K562 (cell line): ENCODE measurements around the gene CFAP69. TPM values are rescaled to one million over a fixed set of nuclear protein-coding genes. Genes with fewer than 3 reads are reported as not detected.

Source experiments
- ATAC-seq: fragments of 200-7000 bp; cut with Tn5 transposase; 3 replicates; pipeline ENCODE4 v1.9.1; 2020; ENCODE audit warnings: moderate library complexity
- BruUV-seq: library from RNA; stranded (reverse); fragments of 400-500 nt; replicated peaks from 2 replicates; lab custom pipeline; 2021; lab: Mats Ljungman, UMichigan
- CTCF ChIA-PET: fragments of 300-600 bp; formaldehyde crosslinking; extraction: SDS; loops from one replicate; lab custom pipeline; 2021; ENCODE audit warnings: low intra/inter-chr PET ratio; lab: Yijun Ruan, JAX
- POLR2A ChIA-PET: fragments of 300-600, 350-650 bp; sonication (Branson Sonifier 250); formaldehyde crosslinking; extraction: SDS; loops from one replicate; lab custom pipeline; 2021; ENCODE audit warnings: antibody characterized with exemption, inconsistent platforms; lab: Yijun Ruan, JAX
- DNase-seq, 4 experiments: peaks; one replicate each; pipeline versions ENCODE4 v3.0.0 to v3.0.0-alpha.2; 2011 to 2018; ENCODE audit warnings: low spot score in 3 of 4, mixed read lengths in 3 of 4; ENCODE audit errors: extremely low read depth in 1 of 4
- FAIRE-seq: peaks from 2 replicates; lab custom pipeline; 2011; peaks lifted over from hg19 to GRCh38; lab: Jason Lieb, UNC
- H2AFZ ChIP-seq: 2 replicates; pipeline ENCODE4 v1.6.0; 2011; ENCODE audit warnings: low read depth, low read length, control low read depth, inconsistent platforms
- H3K27ac ChIP-seq: fragments of 200-600 bp; 3 replicates; pipeline ENCODE4 v1.8.0; 2011; ENCODE audit warnings: low read depth, mild to moderate bottlenecking, control low read depth, inconsistent platforms, low read length, moderate library complexity, mixed read lengths; ENCODE audit errors: extremely low read depth
- H3K27me3 ChIP-seq, 2 experiments: fragments of 300-600 bp in 1 of 2; 2 replicates in 1 of 2; 3 replicates in 1 of 2; pipeline versions ENCODE4 v1.6.0 to v1.8.0; 2011; ENCODE audit warnings: inconsistent platforms in 2 of 2, low read length in 2 of 2, mild to moderate bottlenecking in 1 of 2, mixed read lengths in 1 of 2, moderate library complexity in 1 of 2; ENCODE audit not compliant: control insufficient read depth in 2 of 2, insufficient read depth in 2 of 2
- H3K36me3 ChIP-seq: fragments of 300-600 bp; 3 replicates; pipeline ENCODE4 v1.8.0; 2011; ENCODE audit warnings: mild to moderate bottlenecking, low read length, inconsistent platforms; ENCODE audit not compliant: control insufficient read depth, insufficient read depth
- H3K4me1 ChIP-seq, 2 experiments: fragments of 200-600 bp in 1 of 2; replicated peaks in 1 of 2; 2 replicates in 1 of 2; 3 replicates in 1 of 2; pipeline versions ENCODE4 v1.5.1 to v1.8.0; 2011; ENCODE audit warnings: inconsistent platforms in 2 of 2, low read length in 2 of 2, mild to moderate bottlenecking in 1 of 2, mixed read lengths in 1 of 2, moderate library complexity in 1 of 2; ENCODE audit not compliant: control insufficient read depth in 2 of 2, insufficient read depth in 2 of 2
- H3K4me2 ChIP-seq: 2 replicates; pipeline ENCODE4 v1.6.1; 2011; ENCODE audit warnings: low read length, control low read depth, inconsistent platforms, mixed read lengths; ENCODE audit not compliant: insufficient read depth
- H3K4me3 ChIP-seq: fragments of 200-600 bp; sonication (generic), shearing (Covaris generic); 2 replicates; pipeline ENCODE4 v1.5.1; 2016; ENCODE audit warnings: control low read depth, inconsistent platforms
- H3K79me2 ChIP-seq: fragments of 200-600 bp; 3 replicates; pipeline ENCODE4 v1.8.0; 2011; ENCODE audit warnings: low read length, inconsistent platforms; ENCODE audit not compliant: control insufficient read depth, insufficient read depth
- H3K9ac ChIP-seq, 2 experiments: 2 replicates each; pipeline versions ENCODE4 v1.6.0 to v1.6.1; 2011; ENCODE audit warnings: low read depth in 2 of 2, low read length in 2 of 2, control low read depth in 1 of 2, inconsistent platforms in 1 of 2, mild to moderate bottlenecking in 1 of 2, mixed read lengths in 1 of 2; ENCODE audit not compliant: insufficient read depth in 1 of 2
- H3K9me1 ChIP-seq: one replicate; pipeline ENCODE4 v1.6.0; 2011; ENCODE audit warnings: inconsistent platforms, mild to moderate bottlenecking, low read length, moderate library complexity; ENCODE audit not compliant: control insufficient read depth, insufficient read depth
- H3K9me3 ChIP-seq: replicated peaks from 2 replicates; pipeline ENCODE4 v1.5.1; 2011; ENCODE audit warnings: low read depth, low read length, inconsistent platforms; ENCODE audit not compliant: control insufficient read depth, insufficient read depth
- H4K20me1 ChIP-seq: replicated peaks from 2 replicates; pipeline ENCODE4 v1.6.1; 2011; ENCODE audit warnings: low read length, inconsistent platforms, mixed read lengths; ENCODE audit not compliant: control insufficient read depth, insufficient read depth
- CREB5 ChIP-seq: fragments of 250-450 bp; sonication (Bioruptor Pico); IDR thresholded peaks from 2 replicates; pipeline ENCODE4 v1.5.0; 2020; ENCODE audit warnings: mild to moderate bottlenecking
- FOXK2 ChIP-seq, 2 experiments: fragments of 450-650 bp; IDR thresholded peaks in 1 of 2; conservative IDR thresholded peaks in 1 of 2; 2 replicates each; pipeline ENCODE4 v1.6.1; 2016; ENCODE audit warnings: low read depth in 2 of 2, mild to moderate bottlenecking in 1 of 2
- GABPB2 ChIP-seq: fragments of 250-450 bp; sonication (Bioruptor Pico); conservative IDR thresholded peaks from 2 replicates; pipeline ENCODE4 v1.5.1; 2021; ENCODE audit warnings: mild to moderate bottlenecking
- HSF4 ChIP-seq: fragments of 250-450 bp; sonication (Bioruptor Pico); IDR thresholded peaks from 2 replicates; pipeline ENCODE4 v2.1.2; 2022; ENCODE audit warnings: mild to moderate bottlenecking, moderate library complexity, borderline replicate concordance
- MAZ ChIP-seq, 2 experiments: fragments of 450-650 bp in 1 of 2; sonication (generic) in 1 of 2; formaldehyde crosslinking; IDR thresholded peaks in 1 of 2; conservative IDR thresholded peaks in 1 of 2; 2 replicates each; pipeline versions ENCODE4 v1.4.0 to v1.5.0; 2020; ENCODE audit warnings: mild to moderate bottlenecking in 1 of 2, missing genetic modification reagents in 1 of 2
- NEUROD1 ChIP-seq: fragments of 150-350 bp; IDR thresholded peaks from 2 replicates; pipeline ENCODE4 v1.6.1; 2014; ENCODE audit warnings: borderline replicate concordance, low read length, low read depth; ENCODE audit not compliant: partially characterized antibody
- SMARCE1 ChIP-seq: fragments of 450-650 bp; IDR thresholded peaks from 2 replicates; pipeline ENCODE4 v1.7.1; 2016; ENCODE audit warnings: mild to moderate bottlenecking
- ZBTB8A ChIP-seq: fragments of 450-650 bp; IDR thresholded peaks from 2 replicates; pipeline ENCODE4 v1.6.1; 2018; ENCODE audit warnings: mild to moderate bottlenecking, moderate library complexity; ENCODE audit not compliant: partially characterized antibody
- ZNF561 ChIP-seq: fragments of 450-650 bp; formaldehyde crosslinking; conservative IDR thresholded peaks from 2 replicates; pipeline ENCODE4 v1.4.0; 2020; ENCODE audit warnings: mild to moderate bottlenecking, moderate library complexity
- WGBS: fragments of 100-300 bp; shearing (Covaris generic); methylation state at CpG from one replicate; pipeline ENCODE4 v1.1.6; 2016; ENCODE audit warnings: low coverage, mixed read lengths; ENCODE audit not compliant: insufficient coverage; ENCODE audit errors: missing lambda C conversion rate; 5-methylcytosine and 5-hydroxymethylcytosine counted together
- in situ Hi-C: fragments of 300-500 bp; cut with MboI; formaldehyde crosslinking; loops from 4 replicates; pipeline ENCODE4 v1.15.0; 2018; ENCODE audit warnings: inconsistent platforms, mixed read lengths
- intact Hi-C: fragments of 100-400 bp; cut with micrococcal nuclease; formaldehyde crosslinking; loops from 2 replicates; pipeline ENCODE4 v1.14.2; 2022
- polyA plus RNA-seq, 8 experiments: library from polyadenylated mRNA; depleted of rRNA in 4 of 8; stranded (reverse) in 5 of 8; unstranded in 3 of 8; fragments of >200 nt; fragmentation: Nextera tagmentation in 2 of 8; fragmentation: Illumina TruSeq in 1 of 8; extraction: Ambion mirVana in 2 of 8; extraction: Trizol in 1 of 8; gene quantifications; 2 replicates each; pipeline versions ENCODE4 v1.2.1 to v1.2.3, GENCODE V29; 2011 to 2014; ENCODE audit warnings: inconsistent platforms in 1 of 8, missing spikeins in 1 of 8
- total RNA-seq, 7 experiments: library from RNA; depleted of rRNA in 6 of 7; stranded (reverse); fragments of >200 nt in 6 of 7; fragmentation: Illumina TruSeq in 2 of 7; extraction: Trizol in 2 of 7; gene quantifications; 2 replicates each; pipeline versions ENCODE4 v1.2.1 to v1.2.3, GENCODE V29; 2011 to 2021; ENCODE audit warnings: low replicate concordance in 1 of 7
- TF ChIP-seq, protein P1 (sequence below): fragments of 450-650 bp; IDR thresholded peaks from 2 replicates; pipeline ENCODE4 v1.6.1; 2016; ENCODE audit warnings: missing biosample characterization, missing genetic modification characterization
- TF ChIP-seq, protein P2 (sequence below): fragments of 250-450 bp; sonication (Bioruptor Pico); IDR thresholded peaks from 2 replicates; pipeline ENCODE4 v1.8.0; 2021; ENCODE audit warnings: moderate library complexity, mild to moderate bottlenecking, inconsistent platforms

The CFAP69 gene
- total and polyA plus RNA-seq, 9 of the 15 experiments (the other 6 are each of a cell fraction or from before 2014, with no cell fraction given) = 0.24 to 5.1 (median 1.7) TPM

GRCh38 chr7:90320014-90320413 lies 75.0 kb downstream of the CFAP69 start:
- no peaks in the 10 kb centered on the region for H3K79me2 ChIP-seq
- FAIRE-seq (no peak), DNase-seq (no peak), ATAC-seq (no peak)
- H3K36me3 ChIP-seq = no peaks in the 10 kb centered on the region
- CTCF ChIA-PET = no interaction called here
- no TSS peak for BruUV-seq
- no peaks in the 10 kb centered on the region for H3K9me1 ChIP-seq
- TF ChIP-seq CREB5 (CRISPR knock-in tag) (no peak), MAZ (CRISPR knock-in tag; conservative IDR thresholded peaks at IDR 0.05 in 1 of 2, IDR thresholded peaks at IDR 0.05 in 1 of 2) (no peak), NEUROD1 (no peak), SMARCE1 (no peak), FOXK2 (conservative IDR thresholded peaks at IDR 0.05 in 1 of 2, IDR thresholded peaks at IDR 0.05 in 1 of 2; ENCODE audit: low read depth in 2 of 2) (no peak), ZNF561 (CRISPR knock-in tag) (no peak), GABPB2 (CRISPR knock-in tag) (no peak), HSF4 (no peak), ZBTB8A (no peak)
- TF ChIP-seq, protein P1, sequence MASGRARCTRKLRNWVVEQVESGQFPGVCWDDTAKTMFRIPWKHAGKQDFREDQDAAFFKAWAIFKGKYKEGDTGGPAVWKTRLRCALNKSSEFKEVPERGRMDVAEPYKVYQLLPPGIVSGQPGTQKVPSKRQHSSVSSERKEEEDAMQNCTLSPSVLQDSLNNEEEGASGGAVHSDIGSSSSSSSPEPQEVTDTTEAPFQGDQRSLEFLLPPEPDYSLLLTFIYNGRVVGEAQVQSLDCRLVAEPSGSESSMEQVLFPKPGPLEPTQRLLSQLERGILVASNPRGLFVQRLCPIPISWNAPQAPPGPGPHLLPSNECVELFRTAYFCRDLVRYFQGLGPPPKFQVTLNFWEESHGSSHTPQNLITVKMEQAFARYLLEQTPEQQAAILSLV (tag) = no peak
- TF ChIP-seq, protein P2, sequence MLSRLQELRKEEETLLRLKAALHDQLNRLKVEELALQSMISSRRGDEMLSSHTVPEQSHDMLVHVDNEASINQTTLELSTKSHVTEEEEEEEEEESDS = no peak
- H4K20me1 ChIP-seq = no peaks in the 10 kb centered on the region
- H3K4me2 ChIP-seq = no peak overlapping the region
- H2AFZ ChIP-seq = no peak overlapping the region
- H3K4me1 ChIP-seq = peaks cover 0 to 8% of the 10 kb centered on the region in 2 experiments; a peak in 1 of 5 replicates
- intact Hi-C loops (no loop called here), in situ Hi-C loops (no loop called here)
- H3K9ac ChIP-seq = no peak overlapping the region
- 5% methylated on average over 7 of the region's 7 CpGs for WGBS
- H3K27ac ChIP-seq = no peak overlapping the region
- no peaks in the 10 kb centered on the region for H3K9me3 ChIP-seq
- no peak overlapping the region for H3K4me3 ChIP-seq
- peaks cover 7 to 20% of the 10 kb centered on the region in 2 experiments; a peak in 4 of 5 replicates for H3K27me3 ChIP-seq
- POLR2A ChIA-PET = no interaction called here
